ENCODE measurements around the gene RALB.

RALB gene

DNA sequence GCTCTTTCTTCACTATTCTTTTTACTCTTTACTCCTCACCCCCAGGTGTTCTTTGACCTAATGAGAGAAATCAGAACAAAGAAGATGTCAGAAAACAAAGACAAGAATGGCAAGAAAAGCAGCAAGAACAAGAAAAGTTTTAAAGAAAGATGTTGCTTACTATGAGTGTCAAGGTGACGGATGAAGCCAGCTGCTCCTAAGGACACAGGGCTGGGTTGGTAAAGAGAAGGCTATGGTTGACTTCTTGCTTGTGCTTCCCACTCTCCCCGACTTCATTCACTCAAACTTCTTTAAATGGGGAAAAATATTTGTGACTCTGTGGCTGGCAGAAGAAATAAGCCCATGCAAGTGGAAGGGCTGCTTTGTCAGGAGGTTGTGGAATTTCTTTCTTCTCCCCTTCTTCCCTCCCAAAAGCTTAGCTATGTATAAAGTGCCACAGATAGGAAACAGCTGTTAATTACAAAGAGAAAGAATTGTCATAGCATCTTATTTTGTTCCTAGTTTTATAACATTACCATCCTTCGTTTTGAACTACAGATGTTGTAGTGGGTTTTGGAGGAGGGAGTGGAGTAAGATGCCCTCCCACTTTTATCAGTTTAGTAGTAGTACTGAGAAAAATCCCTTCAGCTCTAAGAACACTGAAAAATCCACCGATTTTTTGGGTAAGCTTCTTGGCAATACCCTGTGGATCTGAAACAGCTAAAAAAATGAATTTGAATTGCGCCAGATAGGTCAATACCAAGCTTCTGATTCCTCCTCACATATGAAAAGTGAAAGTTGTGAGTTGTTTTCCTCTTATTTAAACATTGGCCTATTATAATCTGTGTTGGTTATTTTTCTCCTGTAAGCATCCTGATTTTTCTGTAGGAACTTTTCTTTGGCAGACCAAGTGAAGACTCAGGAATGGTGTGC, 40.7 kb downstream of the RALB start:
- Histone ChIP-seq H3K27ac (ENCODE audit: low read depth, low read length) (no peak overlapping the region), H3K4ac (ENCODE audit: low read depth, low read length) (no peak overlapping the region), H2BK15ac (replicated peaks; ENCODE audit: low read depth) (no peak overlapping the region), H3K18ac (ENCODE audit: low read length) (no peak overlapping the region), H3K36me3 (ENCODE audit: control insufficient read depth, insufficient read depth, low read length) (no peaks in the 10 kb centered on the region), H4K5ac (ENCODE audit: low read length) (no peak overlapping the region), H3K79me1 (ENCODE audit: low read length) (no peaks in the 10 kb centered on the region), H3K9ac (ENCODE audit: low read length) (no peak overlapping the region), H3K4me3 (ENCODE audit: low read length) (no peak overlapping the region), H4K8ac (ENCODE audit: low read depth, low read length) (no peak overlapping the region), H2BK120ac (ENCODE audit: low read depth, low read length) (no peak overlapping the region), H3K23ac (ENCODE audit: low read length) (no peak overlapping the region), H3K4me2 (ENCODE audit: low read length) (no peak overlapping the region), H2AK5ac (ENCODE audit: low read length) (no peak overlapping the region), H2BK5ac (ENCODE audit: low read length) (no peak overlapping the region), H3K56ac (ENCODE audit: low read length) (no peak overlapping the region), H3K79me2 (ENCODE audit: control insufficient read depth, insufficient read depth, low read length) (no peaks in the 10 kb centered on the region), H3K4me1 (ENCODE audit: control insufficient read depth, low read depth, low read length) (peaks cover 9% of the 10 kb centered on the region), H3K27me3 (ENCODE audit: insufficient read depth, low read length, poor library complexity) (no peaks in the 10 kb centered on the region)
- DNase-seq, result no peak
- WGBS (ENCODE audit: extremely low coverage, insufficient coverage, low lambda C conversion rate), result no CpG with 5 or more reads among the region's 5 CpGs

GRCh38 chr2:120294008-120294340, 41.3 kb downstream of the RALB start:
- H2AK5ac ChIP-seq (ENCODE audit: low read length), result no peak overlapping the region
- peaks cover 9% of the 10 kb centered on the region for H3K4me1 ChIP-seq (ENCODE audit: control insufficient read depth, low read depth, low read length)
- H3K23ac ChIP-seq (ENCODE audit: low read length), result no peak overlapping the region
- H2BK15ac ChIP-seq (replicated peaks; ENCODE audit: low read depth), result no peak overlapping the region
- no peak overlapping the region for H3K4me2 ChIP-seq (ENCODE audit: low read length)
- H3K79me2 ChIP-seq (ENCODE audit: control insufficient read depth, insufficient read depth, low read length), result no peaks in the 10 kb centered on the region
- WGBS (ENCODE audit: extremely low coverage, insufficient coverage, low lambda C conversion rate), result no CpG with 5 or more reads among the region's 3 CpGs
- no peak for DNase-seq
- H3K4ac ChIP-seq (ENCODE audit: low read depth, low read length), result no peak overlapping the region
- H3K4me3 ChIP-seq (ENCODE audit: low read length), result no peak overlapping the region
- H3K18ac ChIP-seq (ENCODE audit: low read length), result no peak overlapping the region
- no peaks in the 10 kb centered on the region for H3K36me3 ChIP-seq (ENCODE audit: control insufficient read depth, insufficient read depth, low read length)
- no peak overlapping the region for H2BK120ac ChIP-seq (ENCODE audit: low read depth, low read length)
- no peak overlapping the region for H4K5ac ChIP-seq (ENCODE audit: low read length)
- no peak overlapping the region for H3K9ac ChIP-seq (ENCODE audit: low read length)
- no peaks in the 10 kb centered on the region for H3K27me3 ChIP-seq (ENCODE audit: insufficient read depth, low read length, poor library complexity)
- H3K27ac ChIP-seq (ENCODE audit: low read depth, low read length), result no peak overlapping the region
- H4K8ac ChIP-seq (ENCODE audit: low read depth, low read length), result no peak overlapping the region
- no peak overlapping the region for H2BK5ac ChIP-seq (ENCODE audit: low read length)
- no peaks in the 10 kb centered on the region for H3K79me1 ChIP-seq (ENCODE audit: low read length)
- no peak overlapping the region for H3K56ac ChIP-seq (ENCODE audit: low read length)

- Histone ChIP-seq H2AK5ac (ENCODE audit: low read length) (no peak overlapping the region), H3K4ac (ENCODE audit: low read depth, low read length) (no peak overlapping the region), H4K5ac (ENCODE audit: low read length) (no peak overlapping the region), H3K9ac (ENCODE audit: low read length) (no peak overlapping the region), H2BK120ac (ENCODE audit: low read depth, low read length) (no peak overlapping the region), H3K27ac (ENCODE audit: low read depth, low read length) (no peak overlapping the region), H3K18ac (ENCODE audit: low read length) (no peak overlapping the region), H3K23ac (ENCODE audit: low read length) (no peak overlapping the region), H3K79me1 (ENCODE audit: low read length) (no peaks in the 10 kb centered on the region), H2BK15ac (replicated peaks; ENCODE audit: low read depth) (no peak overlapping the region), H3K79me2 (ENCODE audit: control insufficient read depth, insufficient read depth, low read length) (no peaks in the 10 kb centered on the region), H3K4me2 (ENCODE audit: low read length) (no peak overlapping the region), H3K4me1 (ENCODE audit: control insufficient read depth, low read depth, low read length) (no peaks in the 10 kb centered on the region), H4K8ac (ENCODE audit: low read depth, low read length) (no peak overlapping the region), H3K56ac (ENCODE audit: low read length) (no peak overlapping the region), H3K4me3 (ENCODE audit: low read length) (no peak overlapping the region), H3K27me3 (ENCODE audit: insufficient read depth, low read length, poor library complexity) (no peaks in the 10 kb centered on the region), H3K36me3 (ENCODE audit: control insufficient read depth, insufficient read depth, low read length) (no peaks in the 10 kb centered on the region), H2BK5ac (ENCODE audit: low read length) (no peak overlapping the region)
- DNase-seq, result no peak
- no CpG with 5 or more reads among the region's 7 CpGs for WGBS (ENCODE audit: extremely low coverage, insufficient coverage, low lambda C conversion rate)
Observed at GRCh38 chr2:120298173-120298835, 45.7 kb downstream of the RALB start.

GRCh38 chr2:120299004-120299403, 46.4 kb downstream of the RALB start:
- H4K8ac ChIP-seq (ENCODE audit: low read depth, low read length), result no peak overlapping the region
- no peaks in the 10 kb centered on the region for H3K27me3 ChIP-seq (ENCODE audit: insufficient read depth, low read length, poor library complexity)
- H4K5ac ChIP-seq (ENCODE audit: low read length), result no peak overlapping the region
- H2BK15ac ChIP-seq (replicated peaks; ENCODE audit: low read depth), result no peak overlapping the region
- DNase-seq, result no peak
- H3K9ac ChIP-seq (ENCODE audit: low read length), result no peak overlapping the region
- no CpG with 5 or more reads among the region's 9 CpGs for WGBS (ENCODE audit: extremely low coverage, insufficient coverage, low lambda C conversion rate)
- no peak overlapping the region for H2AK5ac ChIP-seq (ENCODE audit: low read length)
- no peak overlapping the region for H2BK5ac ChIP-seq (ENCODE audit: low read length)
- H3K79me2 ChIP-seq (ENCODE audit: control insufficient read depth, insufficient read depth, low read length), result no peaks in the 10 kb centered on the region
- no peak overlapping the region for H3K4me2 ChIP-seq (ENCODE audit: low read length)
- H2BK120ac ChIP-seq (ENCODE audit: low read depth, low read length), result no peak overlapping the region
- no peaks in the 10 kb centered on the region for H3K36me3 ChIP-seq (ENCODE audit: control insufficient read depth, insufficient read depth, low read length)
- no peaks in the 10 kb centered on the region for H3K4me1 ChIP-seq (ENCODE audit: control insufficient read depth, low read depth, low read length)
- H3K27ac ChIP-seq (ENCODE audit: low read depth, low read length), result no peak overlapping the region
- no peaks in the 10 kb centered on the region for H3K79me1 ChIP-seq (ENCODE audit: low read length)
- H3K56ac ChIP-seq (ENCODE audit: low read length), result no peak overlapping the region
- H3K18ac ChIP-seq (ENCODE audit: low read length), result no peak overlapping the region
- no peak overlapping the region for H3K4ac ChIP-seq (ENCODE audit: low read depth, low read length)
- no peak overlapping the region for H3K23ac ChIP-seq (ENCODE audit: low read length)
- no peak overlapping the region for H3K4me3 ChIP-seq (ENCODE audit: low read length)

GRCh38 chr2:120299561-120299960, 46.9 kb downstream of the RALB start:
- Histone ChIP-seq H3K4me3 (ENCODE audit: low read length) (no peak overlapping the region), H3K18ac (ENCODE audit: low read length) (no peak overlapping the region), H3K27me3 (ENCODE audit: insufficient read depth, low read length, poor library complexity) (no peaks in the 10 kb centered on the region), H4K5ac (ENCODE audit: low read length) (no peak overlapping the region), H3K4me1 (ENCODE audit: control insufficient read depth, low read depth, low read length) (no peaks in the 10 kb centered on the region), H3K36me3 (ENCODE audit: control insufficient read depth, insufficient read depth, low read length) (no peaks in the 10 kb centered on the region), H3K23ac (ENCODE audit: low read length) (no peak overlapping the region), H3K4me2 (ENCODE audit: low read length) (no peak overlapping the region), H4K8ac (ENCODE audit: low read depth, low read length) (no peak overlapping the region), H2BK5ac (ENCODE audit: low read length) (no peak overlapping the region), H2BK15ac (replicated peaks; ENCODE audit: low read depth) (no peak overlapping the region), H2BK120ac (ENCODE audit: low read depth, low read length) (no peak overlapping the region), H3K56ac (ENCODE audit: low read length) (no peak overlapping the region), H2AK5ac (ENCODE audit: low read length) (no peak overlapping the region), H3K27ac (ENCODE audit: low read depth, low read length) (no peak overlapping the region), H3K79me2 (ENCODE audit: control insufficient read depth, insufficient read depth, low read length) (no peaks in the 10 kb centered on the region), H3K9ac (ENCODE audit: low read length) (no peak overlapping the region), H3K4ac (ENCODE audit: low read depth, low read length) (no peak overlapping the region), H3K79me1 (ENCODE audit: low read length) (no peaks in the 10 kb centered on the region)
- DNase-seq, result no peak
- no CpG with 5 or more reads among the region's 6 CpGs for WGBS (ENCODE audit: extremely low coverage, insufficient coverage, low lambda C conversion rate)
